ENCODE data around the gene KLHL35.

- peak; percentile 65 to 80 (median 77) for TF ChIP-seq CTCF (IDR thresholded peaks at IDR 0.05)
- no peak for TF ChIP-seq POLR2AphosphoS5 (IDR thresholded peaks at IDR 0.05)
Measured at GRCh38 chr11:75388386-75389275, 44.4 kb downstream of the KLHL35 start.
